Retina (tissue), 1 donor: ENCODE data around the gene ITPKC.
A peak's percentile ranks its signal among the peaks of the same experiment; 100 is the strongest.

Experiments
- DNase-seq: peaks from one replicate; pipeline ENCODE4 v3.0.0-alpha.2; 2016

ITPKC gene

GRCh38 chr19:40690693-40691420 is 26.1 kb upstream of the ITPKC start:
- DNase-seq, result peak; percentile 88

- DNase-seq, result peak; percentile 9
These were observed 25.3 kb upstream of the ITPKC start for GRCh38 chr19:40691421-40692211.

DNA sequence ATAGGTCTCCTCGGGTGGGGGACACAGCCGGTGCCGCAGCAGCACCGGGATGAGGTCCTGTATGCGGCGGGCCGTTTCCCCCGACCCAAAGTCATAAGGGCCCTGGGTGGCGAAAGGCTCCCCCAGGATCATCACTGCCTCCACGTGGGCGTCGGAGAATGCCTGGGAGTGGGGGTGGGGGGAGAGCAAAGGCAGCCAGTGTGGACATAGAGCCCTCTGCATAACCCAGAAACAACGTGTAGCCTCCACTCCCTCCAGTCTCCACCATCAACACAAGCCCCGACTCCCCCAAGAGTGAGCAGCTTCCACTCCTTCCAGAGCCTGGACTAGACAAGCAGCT is 24.7 kb upstream of the ITPKC start:
- DNase-seq, result no peak

DNA sequence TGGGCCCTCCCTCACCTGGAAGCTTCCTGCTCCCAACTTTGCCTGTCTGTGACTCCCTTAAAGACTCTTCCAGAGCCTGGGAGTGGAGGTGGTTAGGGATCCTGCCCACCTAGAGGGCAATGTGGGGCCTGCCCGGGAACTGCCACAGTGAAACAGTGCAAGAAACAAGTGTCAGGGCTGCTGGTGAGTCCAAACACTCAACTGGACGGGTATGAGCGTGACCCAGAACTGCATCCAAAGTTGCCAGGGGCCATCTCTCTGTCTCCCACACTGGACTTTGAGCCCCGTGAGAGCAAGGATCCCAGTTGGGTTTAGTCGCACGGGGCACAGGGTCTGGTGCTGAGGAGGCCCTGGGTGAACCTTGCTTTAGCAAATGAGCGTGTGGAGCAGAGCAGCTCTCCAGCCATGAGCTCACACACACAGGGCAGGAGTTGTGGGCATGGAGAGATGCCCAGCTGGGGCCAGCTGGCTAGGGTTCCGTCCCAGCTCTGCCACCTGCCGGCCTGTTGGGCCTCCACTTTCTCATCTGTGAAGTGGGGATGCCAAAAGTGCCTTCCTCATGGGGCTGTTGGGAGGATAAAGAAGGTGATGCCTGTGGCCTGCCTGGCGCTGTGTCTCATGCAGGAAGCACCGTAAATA is 23.6 kb upstream of the ITPKC start:
- DNase-seq, result no peak

GRCh38 chr19:40693896-40694295 is 23.0 kb upstream of the ITPKC start:
- no peak for DNase-seq

DNA sequence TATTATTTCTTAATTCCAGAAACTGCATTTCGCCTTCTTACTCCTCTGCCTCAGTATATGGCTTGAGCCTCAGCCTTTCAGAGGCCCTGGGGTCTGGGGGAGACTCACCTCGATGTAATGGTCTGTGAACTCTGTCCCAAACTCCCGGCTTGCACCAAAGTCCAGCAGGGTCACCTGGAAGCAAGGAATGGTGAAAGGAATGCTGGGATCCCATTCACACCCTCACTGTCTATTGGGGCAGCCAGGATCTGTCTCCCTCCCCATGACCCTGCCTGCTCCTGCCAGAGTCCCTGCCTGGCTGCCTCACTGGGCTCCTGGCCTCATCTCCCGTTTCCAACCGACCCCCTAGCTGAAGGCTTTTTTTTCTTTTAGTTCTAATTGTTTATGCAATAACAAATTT is 21.0 kb upstream of the ITPKC start:
- no peak for DNase-seq

- DNase-seq, result no peak
These were observed 19.9 kb upstream of the ITPKC start for GRCh38 chr19:40697007-40697406.

- no peak for DNase-seq
These were observed 16.8 kb upstream of the ITPKC start for GRCh38 chr19:40700083-40700482.

DNA sequence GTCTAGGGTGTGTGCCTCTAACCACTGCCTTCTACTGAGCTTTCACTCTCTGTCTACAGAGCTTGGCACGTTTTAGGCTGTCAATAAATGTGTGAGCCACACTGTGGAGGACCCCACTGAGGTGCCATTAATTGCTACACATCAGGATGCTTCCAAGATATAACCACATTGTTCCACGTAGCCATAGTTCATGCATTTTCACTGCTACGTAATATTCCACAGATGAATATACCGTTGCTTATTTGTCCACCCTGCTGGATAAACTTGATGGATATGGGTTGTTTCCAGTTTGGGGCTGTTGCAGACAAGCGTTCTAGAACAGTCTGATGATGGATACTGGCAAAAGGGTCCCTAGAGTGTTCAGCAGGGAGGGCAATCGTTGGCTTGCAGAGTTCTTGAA is 15.2 kb upstream of the ITPKC start:
- DNase-seq, result no peak

DNA sequence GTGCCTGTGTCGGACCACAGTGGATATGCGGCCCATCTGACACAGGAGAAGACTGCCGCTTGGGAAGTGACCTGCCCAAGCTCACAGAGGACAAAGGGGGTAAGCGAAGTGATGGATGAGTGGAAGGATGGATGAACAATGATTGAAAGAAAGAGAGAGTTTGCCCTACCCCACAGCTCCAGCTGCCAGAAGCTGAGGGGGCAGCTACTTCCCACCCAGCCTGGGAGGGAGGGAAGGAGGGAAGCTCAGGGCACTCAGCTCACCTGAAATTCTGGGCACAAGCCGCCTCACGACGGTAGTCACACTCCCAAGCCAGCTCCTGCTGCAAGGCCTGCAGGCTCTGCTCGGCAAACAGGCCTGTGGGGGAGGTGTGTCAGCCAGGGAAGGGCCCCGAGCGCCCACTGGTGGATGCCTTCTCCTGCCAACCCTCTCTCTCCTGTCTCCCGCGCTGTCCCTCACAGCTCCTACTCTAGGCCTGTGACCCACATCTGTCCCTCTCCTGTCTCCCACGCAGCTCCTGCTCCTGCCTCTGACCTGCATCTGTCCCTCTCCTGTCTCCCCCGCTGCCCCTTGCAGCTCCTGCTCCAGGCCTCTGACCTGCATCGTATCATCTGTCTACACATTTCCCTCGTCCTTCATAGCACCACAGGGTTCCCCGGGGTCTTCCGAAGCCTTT is 14.4 kb upstream of the ITPKC start:
- DNase-seq, result peak; percentile 63

DNA sequence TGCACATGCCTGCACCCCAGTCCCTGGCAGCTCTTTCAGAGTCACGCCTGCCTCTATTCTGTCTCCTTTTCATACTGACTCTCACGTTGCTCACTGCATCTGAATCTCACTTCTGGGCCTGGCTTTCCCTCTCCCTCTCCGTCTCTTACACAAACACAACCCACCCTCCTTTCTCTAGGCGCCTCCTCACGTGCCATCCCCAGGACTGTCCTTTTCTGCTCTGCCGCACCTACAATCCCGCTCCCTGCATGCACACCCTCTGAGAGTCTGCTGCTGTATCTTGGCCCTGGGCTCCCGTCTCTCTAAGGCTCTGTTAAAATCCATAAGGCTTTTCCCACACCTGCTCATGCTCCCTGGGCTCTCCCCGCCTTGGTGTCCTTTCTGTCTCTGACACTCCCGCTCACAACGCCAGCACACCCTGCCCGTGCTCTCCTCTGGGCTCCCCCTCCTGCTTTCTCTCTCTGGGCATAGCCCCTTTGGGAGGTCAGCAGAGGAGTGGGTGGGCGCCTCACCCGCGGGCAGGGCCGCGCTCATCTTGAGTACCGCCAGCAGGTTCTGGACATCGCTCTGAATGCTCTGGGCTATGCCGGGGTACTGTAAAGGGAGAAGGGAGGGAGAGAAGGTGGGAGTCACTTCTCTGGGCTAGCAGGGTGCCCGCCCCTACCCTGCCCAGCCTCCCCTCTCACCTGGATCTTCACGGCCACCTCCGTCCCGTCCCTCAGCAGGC is 13.7 kb upstream of the ITPKC start:
- no peak for DNase-seq

GRCh38 chr19:40704491-40705361 is 12.2 kb upstream of the ITPKC start:
- no peak for DNase-seq

DNA sequence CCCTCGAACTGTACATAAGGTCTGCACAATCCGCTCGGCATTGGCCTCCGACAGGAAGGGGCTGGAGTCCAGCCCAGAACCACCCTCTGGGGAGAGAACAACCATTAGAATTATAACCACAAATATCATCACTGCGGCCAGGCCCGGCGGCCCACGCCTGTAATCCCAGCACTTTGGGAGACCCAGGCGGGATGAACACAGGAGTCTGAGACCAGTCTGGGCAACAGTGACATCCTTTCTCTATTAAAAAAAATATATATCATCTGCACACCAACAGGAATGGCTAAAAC is 11.6 kb upstream of the ITPKC start:
- no peak for DNase-seq

GRCh38 chr19:40705950-40706619 is 10.8 kb upstream of the ITPKC start:
- no peak for DNase-seq

- no peak for DNase-seq
These were observed 9.3 kb upstream of the ITPKC start for GRCh38 chr19:40707615-40708014.

DNA sequence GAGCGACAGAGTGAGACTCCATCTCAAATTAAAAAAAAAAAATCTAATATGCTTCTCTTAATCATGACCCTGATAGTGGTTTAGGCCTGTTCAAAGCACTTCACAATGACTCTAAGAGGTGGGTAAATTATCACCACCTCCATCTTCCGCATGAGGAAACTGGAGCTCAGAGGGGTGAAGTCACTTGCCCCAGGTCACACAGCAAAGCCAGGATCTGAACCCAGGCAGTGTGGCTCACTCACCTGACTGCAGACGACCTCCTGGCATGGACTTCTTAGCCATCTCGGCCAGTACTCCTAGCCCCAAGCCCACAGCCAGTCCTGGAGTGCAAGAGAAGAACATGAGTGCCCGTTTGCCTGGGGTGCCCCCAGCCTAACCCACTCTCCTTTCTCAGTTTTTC is 7.1 kb upstream of the ITPKC start:
- no peak for DNase-seq

GRCh38 chr19:40713939-40714338 is 3.0 kb upstream of the ITPKC start:
- DNase-seq, result no peak

GRCh38 chr19:40714441-40715299 is 2.2 kb upstream of the ITPKC start:
- DNase-seq, result peak; percentile 96

DNA sequence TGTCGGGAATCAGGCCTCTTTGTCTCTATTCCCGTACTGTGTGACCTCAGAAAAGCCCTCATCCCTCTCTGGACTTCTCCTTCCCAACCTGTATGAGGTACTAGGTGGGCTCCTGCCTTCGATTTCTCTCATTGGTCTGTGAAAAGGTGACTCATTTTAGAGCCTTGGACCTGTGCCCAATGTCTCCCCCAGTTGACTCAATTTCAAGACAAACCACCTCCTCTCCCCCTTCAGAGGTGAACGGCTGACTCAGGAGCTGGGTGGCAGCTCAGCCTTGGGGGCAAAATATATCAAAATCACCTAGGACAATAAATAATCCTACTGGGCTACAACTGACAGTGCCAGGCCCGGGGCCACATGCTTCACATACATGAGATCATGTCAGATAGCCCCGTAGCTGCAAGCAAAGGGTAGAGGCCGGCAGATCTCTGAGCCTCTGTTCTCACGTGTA is 856 bp upstream of the ITPKC start:
- DNase-seq, result no peak

DNA sequence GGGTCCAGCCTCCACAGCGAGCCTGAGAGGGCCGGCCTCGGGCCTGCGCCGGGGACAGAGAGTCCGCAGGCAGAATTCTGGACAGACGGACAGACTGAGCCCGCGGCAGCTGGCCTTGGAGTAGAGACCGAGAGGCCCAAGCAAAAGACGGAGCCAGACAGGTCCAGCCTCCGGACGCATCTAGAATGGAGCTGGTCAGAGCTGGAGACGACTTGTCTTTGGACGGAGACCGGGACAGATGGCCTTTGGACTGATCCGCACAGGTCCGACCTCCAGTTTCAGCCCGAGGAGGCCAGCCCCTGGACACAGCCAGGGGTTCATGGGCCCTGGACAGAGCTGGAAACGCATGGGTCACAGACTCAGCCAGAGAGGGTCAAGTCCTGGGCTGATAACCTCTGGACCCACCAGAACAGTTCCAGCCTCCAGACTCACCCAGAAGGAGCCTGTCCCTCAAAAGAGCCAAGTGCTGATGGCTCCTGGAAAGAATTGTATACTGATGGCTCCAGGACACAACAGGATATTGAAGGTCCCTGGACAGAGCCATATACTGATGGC is 490 bp downstream of the ITPKC start:
- DNase-seq, result peak; percentile 59
